Parathyroid adenoma (tissue), 2 donors: Measurements from ENCODE around the gene PRB3.

ENCODE experiments used
- H2AFZ ChIP-seq: fragments of 300-600 bp; sonication (generic); one replicate; pipeline ENCODE4 v1.7.0; 2017; ENCODE audit warnings: antibody characterized with exemption, mild to moderate bottlenecking
- H3K27ac ChIP-seq: fragments of 300-600 bp; sonication (generic); one replicate; pipeline ENCODE4 v1.7.0; 2017
- H3K27me3 ChIP-seq: fragments of 300-600 bp; sonication (generic); one replicate; pipeline ENCODE4 v1.7.0; 2017; ENCODE audit warnings: low read length; ENCODE audit not compliant: control insufficient read depth, insufficient read depth
- H3K36me3 ChIP-seq: fragments of 300-600 bp; sonication (generic); one replicate; pipeline ENCODE4 v1.7.0; 2017; ENCODE audit warnings: low read length; ENCODE audit not compliant: control insufficient read depth, insufficient read depth
- H3K4me1 ChIP-seq: fragments of 300-600 bp; sonication (generic); one replicate; pipeline ENCODE4 v1.7.0; 2017; ENCODE audit warnings: control low read depth
- H3K4me2 ChIP-seq: fragments of 300-600 bp; sonication (generic); one replicate; pipeline ENCODE4 v1.7.0; 2017; ENCODE audit warnings: low read length
- H3K4me3 ChIP-seq: fragments of 300-600 bp; sonication (generic); one replicate; pipeline ENCODE4 v1.7.0; 2017; ENCODE audit warnings: low read depth, low read length
- H3K79me2 ChIP-seq: fragments of 300-600 bp; sonication (generic); one replicate; pipeline ENCODE4 v1.7.0; 2017; ENCODE audit warnings: control low read depth
- H3K9ac ChIP-seq: fragments of 300-600 bp; sonication (generic); one replicate; pipeline ENCODE4 v1.7.0; 2017; ENCODE audit warnings: mild to moderate bottlenecking
- H3K9me3 ChIP-seq: fragments of 300-600 bp; sonication (generic); one replicate; pipeline ENCODE4 v1.7.0; 2017; ENCODE audit warnings: low read length; ENCODE audit not compliant: control insufficient read depth
- TF ChIP-seq, protein P1 (sequence below): fragments of 300-600 bp; sonication (generic); IDR thresholded peaks from one replicate; pipeline ENCODE4 v1.7.0; 2017; ENCODE audit warnings: antibody characterized with exemption, mild to moderate bottlenecking
- donor health status: primary hyperparathyroidism.

PRB3 gene

DNA sequence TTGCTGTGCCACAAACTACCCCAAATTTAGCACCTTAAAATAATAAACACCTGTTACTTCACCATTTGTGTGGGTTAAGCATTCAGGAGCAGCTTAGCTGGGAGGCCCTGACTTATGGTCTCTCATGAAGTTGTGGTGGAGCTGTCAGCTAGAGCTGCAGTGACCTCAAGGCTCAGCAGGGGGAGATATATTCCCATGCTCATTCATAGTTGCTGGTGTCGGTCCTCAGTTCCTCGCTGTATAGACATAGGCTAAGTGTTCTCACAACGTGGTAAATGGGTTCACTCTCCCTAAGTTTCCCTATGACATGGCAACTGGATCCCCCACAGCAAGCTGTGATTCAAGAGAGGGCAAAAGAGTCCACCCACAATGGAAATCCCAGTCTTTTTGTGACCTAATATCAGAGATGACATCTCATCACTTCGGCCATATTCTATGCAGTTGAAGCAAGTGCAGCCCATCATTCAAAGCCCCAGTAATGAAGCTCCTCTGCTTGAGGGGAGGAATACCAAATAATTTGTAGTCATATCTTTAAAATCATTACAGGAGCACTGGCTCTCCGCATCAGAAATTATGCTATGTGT lies 41.1 kb downstream of the PRB3 start:
- H3K27me3 ChIP-seq = no peaks in the 10 kb centered on the region
- TF ChIP-seq, protein P1, sequence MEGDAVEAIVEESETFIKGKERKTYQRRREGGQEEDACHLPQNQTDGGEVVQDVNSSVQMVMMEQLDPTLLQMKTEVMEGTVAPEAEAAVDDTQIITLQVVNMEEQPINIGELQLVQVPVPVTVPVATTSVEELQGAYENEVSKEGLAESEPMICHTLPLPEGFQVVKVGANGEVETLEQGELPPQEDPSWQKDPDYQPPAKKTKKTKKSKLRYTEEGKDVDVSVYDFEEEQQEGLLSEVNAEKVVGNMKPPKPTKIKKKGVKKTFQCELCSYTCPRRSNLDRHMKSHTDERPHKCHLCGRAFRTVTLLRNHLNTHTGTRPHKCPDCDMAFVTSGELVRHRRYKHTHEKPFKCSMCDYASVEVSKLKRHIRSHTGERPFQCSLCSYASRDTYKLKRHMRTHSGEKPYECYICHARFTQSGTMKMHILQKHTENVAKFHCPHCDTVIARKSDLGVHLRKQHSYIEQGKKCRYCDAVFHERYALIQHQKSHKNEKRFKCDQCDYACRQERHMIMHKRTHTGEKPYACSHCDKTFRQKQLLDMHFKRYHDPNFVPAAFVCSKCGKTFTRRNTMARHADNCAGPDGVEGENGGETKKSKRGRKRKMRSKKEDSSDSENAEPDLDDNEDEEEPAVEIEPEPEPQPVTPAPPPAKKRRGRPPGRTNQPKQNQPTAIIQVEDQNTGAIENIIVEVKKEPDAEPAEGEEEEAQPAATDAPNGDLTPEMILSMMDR = peak; percentile 86
- no peak overlapping the region for H3K4me3 ChIP-seq
- no peak overlapping the region for H3K4me2 ChIP-seq
- H3K79me2 ChIP-seq = no peaks in the 10 kb centered on the region
- H3K9ac ChIP-seq = no peak overlapping the region
- H2AFZ ChIP-seq = peak overlapping the region; percentile 63
- peaks cover 7% of the 10 kb centered on the region for H3K4me1 ChIP-seq
- H3K9me3 ChIP-seq = no peaks in the 10 kb centered on the region
- no peaks in the 10 kb centered on the region for H3K36me3 ChIP-seq
- no peak overlapping the region for H3K27ac ChIP-seq

DNA sequence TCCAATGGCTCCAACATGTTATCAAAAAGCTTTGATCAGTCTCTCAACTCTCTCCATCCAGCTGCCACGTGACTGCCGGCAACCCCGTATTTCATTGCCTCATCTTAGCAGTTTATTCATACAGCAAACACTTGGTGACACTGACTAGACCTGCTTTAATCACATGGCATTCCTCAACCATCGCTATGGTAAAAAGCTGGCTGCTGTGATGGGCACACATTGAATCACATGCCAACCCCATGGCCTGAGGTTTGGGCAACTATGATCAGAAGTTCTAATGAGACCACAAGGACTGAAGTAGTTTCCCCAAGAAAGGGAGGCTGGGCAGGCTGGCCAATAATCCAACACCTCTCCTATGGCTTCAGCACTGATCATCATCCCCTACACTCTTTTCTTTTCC lies 42.1 kb downstream of the PRB3 start:
- H3K27ac ChIP-seq = no peak overlapping the region
- TF ChIP-seq, protein P1 = no peak
- no peak overlapping the region for H3K4me2 ChIP-seq
- peaks cover 7% of the 10 kb centered on the region for H3K4me1 ChIP-seq
- H3K79me2 ChIP-seq = no peaks in the 10 kb centered on the region
- no peak overlapping the region for H2AFZ ChIP-seq
- no peak overlapping the region for H3K4me3 ChIP-seq
- H3K36me3 ChIP-seq = no peaks in the 10 kb centered on the region
- no peaks in the 10 kb centered on the region for H3K27me3 ChIP-seq
- no peaks in the 10 kb centered on the region for H3K9me3 ChIP-seq
- H3K9ac ChIP-seq = no peak overlapping the region
